Tibial nerve (tissue), 4 donors: ENCODE measurements around the gene NCR2. TPM values are rescaled to one million over a fixed set of nuclear protein-coding genes. Genes with fewer than 3 reads are reported as not detected.

Experiments
- DNase-seq, 2 donors: peaks; one replicate each; pipeline ENCODE4 v3.0.0-alpha.2; 2019; ENCODE audit warnings: low spot score in 2 of 2
- H3K27ac ChIP-seq, 4 donors: fragments of 200-600 bp; sonication (generic) in 3 of 4; one replicate each; pipeline ENCODE4 v1.5.1; 2017 to 2019; ENCODE audit warnings: mild to moderate bottlenecking in 1 of 4
- H3K27me3 ChIP-seq, 2 donors: fragments of 200-600 bp; sonication (generic) in 1 of 2; one replicate each; pipeline versions ENCODE4 v1.5.1 to v1.6.0; 2017 to 2019
- H3K36me3 ChIP-seq, 3 donors: fragments of 200-600 bp; sonication (generic); one replicate each; pipeline ENCODE4 v1.5.1; 2018 to 2019
- H3K4me1 ChIP-seq, 4 donors: fragments of 200-600 bp; sonication (generic) in 3 of 4; one replicate each; pipeline ENCODE4 v1.5.1; 2017 to 2019
- H3K4me3 ChIP-seq, 4 donors: fragments of 200-600 bp; sonication (generic) in 3 of 4; one replicate each; pipeline ENCODE4 v1.5.1; 2017 to 2019; ENCODE audit warnings: mild to moderate bottlenecking in 1 of 4, moderate library complexity in 1 of 4
- H3K9me3 ChIP-seq, 4 donors: fragments of 200-600 bp; sonication (generic) in 3 of 4; one replicate each; pipeline ENCODE4 v1.5.1; 2017 to 2019
- EP300 ChIP-seq, 2 donors: sonication (generic); formaldehyde crosslinking; IDR thresholded peaks; one replicate each; pipeline ENCODE4 v1.6.1; 2017; ENCODE audit warnings: antibody characterized with exemption in 2 of 2, mild to moderate bottlenecking in 1 of 2
- POLR2A ChIP-seq, 2 donors: fragments of 450-650 bp; IDR thresholded peaks; one replicate each; pipeline ENCODE4 v1.6.1; 2017; ENCODE audit warnings: antibody characterized with exemption in 2 of 2, mild to moderate bottlenecking in 2 of 2, moderate library complexity in 2 of 2
- WGBS, 2 donors: methylation state at CpG; one replicate each; pipeline ENCODE4 v1.1.5; 2018; 5-methylcytosine and 5-hydroxymethylcytosine counted together
- total RNA-seq, 4 donors: library from RNA; depleted of rRNA; stranded (reverse); fragments of >200 nt; gene quantifications; one replicate each; pipeline ENCODE4 v1.1.0, GENCODE V29; 2016
- TF ChIP-seq, protein P1 (sequence below), 5 experiments: fragments of 200-600 bp in 3 of 5; fragments of 450-650 bp in 2 of 5; sonication (generic) in 3 of 5; IDR thresholded peaks; one replicate each; pipeline ENCODE4 v1.5.1; 2016 to 2019; ENCODE audit warnings: antibody characterized with exemption in 5 of 5, mild to moderate bottlenecking in 3 of 5, moderate library complexity in 2 of 5

Gene NCR2
- total RNA-seq, 4 donors from 2014 or later = not detected

- H3K27ac ChIP-seq = no peak overlapping the region
- no peaks in the 10 kb centered on the region for H3K4me1 ChIP-seq
- no peak for DNase-seq
- 55 to 62% methylated on average over 3 of the region's 3 CpGs for WGBS, 2 donors
- H3K27me3 ChIP-seq = peaks cover 0 to 26% of the 10 kb centered on the region in 2 donors
- H3K36me3 ChIP-seq = no peaks in the 10 kb centered on the region
- H3K4me3 ChIP-seq = no peak overlapping the region
- no peaks in the 10 kb centered on the region for H3K9me3 ChIP-seq
- TF ChIP-seq EP300 (IDR thresholded peaks at IDR 0.05) = no peak
- no peak for TF ChIP-seq POLR2A (IDR thresholded peaks at IDR 0.05)
- TF ChIP-seq, protein P1, sequence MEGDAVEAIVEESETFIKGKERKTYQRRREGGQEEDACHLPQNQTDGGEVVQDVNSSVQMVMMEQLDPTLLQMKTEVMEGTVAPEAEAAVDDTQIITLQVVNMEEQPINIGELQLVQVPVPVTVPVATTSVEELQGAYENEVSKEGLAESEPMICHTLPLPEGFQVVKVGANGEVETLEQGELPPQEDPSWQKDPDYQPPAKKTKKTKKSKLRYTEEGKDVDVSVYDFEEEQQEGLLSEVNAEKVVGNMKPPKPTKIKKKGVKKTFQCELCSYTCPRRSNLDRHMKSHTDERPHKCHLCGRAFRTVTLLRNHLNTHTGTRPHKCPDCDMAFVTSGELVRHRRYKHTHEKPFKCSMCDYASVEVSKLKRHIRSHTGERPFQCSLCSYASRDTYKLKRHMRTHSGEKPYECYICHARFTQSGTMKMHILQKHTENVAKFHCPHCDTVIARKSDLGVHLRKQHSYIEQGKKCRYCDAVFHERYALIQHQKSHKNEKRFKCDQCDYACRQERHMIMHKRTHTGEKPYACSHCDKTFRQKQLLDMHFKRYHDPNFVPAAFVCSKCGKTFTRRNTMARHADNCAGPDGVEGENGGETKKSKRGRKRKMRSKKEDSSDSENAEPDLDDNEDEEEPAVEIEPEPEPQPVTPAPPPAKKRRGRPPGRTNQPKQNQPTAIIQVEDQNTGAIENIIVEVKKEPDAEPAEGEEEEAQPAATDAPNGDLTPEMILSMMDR (IDR thresholded peaks at IDR 0.05) = no peak
These were observed 9.5 kb downstream of the NCR2 start for GRCh38 chr6:41344876-41345275.

GRCh38 chr6:41345901-41346300 is 10.5 kb downstream of the NCR2 start:
- Histone ChIP-seq H3K36me3 (no peaks in the 10 kb centered on the region), H3K4me3 (no peak overlapping the region), H3K27ac (no peak overlapping the region), H3K9me3 (no peaks in the 10 kb centered on the region), H3K27me3 (peaks cover 0 to 26% of the 10 kb centered on the region in 2 donors), H3K4me1 (no peaks in the 10 kb centered on the region)
- TF ChIP-seq, protein P1 (IDR thresholded peaks at IDR 0.05) = no peak
- TF ChIP-seq POLR2A (IDR thresholded peaks at IDR 0.05) (no peak), EP300 (IDR thresholded peaks at IDR 0.05) (no peak)
- no peak for DNase-seq
- WGBS, 2 donors = 92% methylated on average over 8 of the region's 8 CpGs

DNA sequence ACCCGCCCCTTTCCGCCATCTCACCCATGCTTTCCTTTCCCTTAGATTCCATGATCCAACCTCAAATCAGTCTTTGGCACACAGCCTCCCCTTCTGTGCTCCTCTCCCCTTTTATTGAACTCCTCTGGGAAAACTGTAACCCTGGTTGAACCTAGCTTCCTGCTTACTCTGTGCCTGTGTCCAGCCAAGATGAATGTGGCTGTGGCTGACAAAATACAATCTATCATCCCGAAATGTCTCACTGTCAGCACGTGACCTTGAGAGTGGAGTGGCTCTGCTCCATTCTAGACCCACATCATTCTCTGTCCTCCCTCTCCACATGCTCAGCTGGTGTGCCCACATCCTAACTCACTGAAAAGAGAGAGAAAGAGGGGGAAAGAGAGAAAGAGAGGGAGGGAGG is 11.0 kb downstream of the NCR2 start:
- Histone ChIP-seq H3K4me3 (no peak overlapping the region), H3K9me3 (no peaks in the 10 kb centered on the region), H3K4me1 (no peaks in the 10 kb centered on the region), H3K27me3 (peaks cover 0 to 26% of the 10 kb centered on the region in 2 donors), H3K27ac (no peak overlapping the region), H3K36me3 (no peaks in the 10 kb centered on the region)
- 60 to 68% methylated on average over 4 of the region's 4 CpGs for WGBS, 2 donors
- no peak for DNase-seq
- TF ChIP-seq, protein P1 (IDR thresholded peaks at IDR 0.05) = no peak
- TF ChIP-seq EP300 (IDR thresholded peaks at IDR 0.05) = no peak
- no peak for TF ChIP-seq POLR2A (IDR thresholded peaks at IDR 0.05)

- Histone ChIP-seq H3K4me1 (no peaks in the 10 kb centered on the region), H3K4me3 (no peak overlapping the region), H3K36me3 (no peaks in the 10 kb centered on the region), H3K27me3 (peaks cover 0 to 26% of the 10 kb centered on the region in 2 donors), H3K27ac (no peak overlapping the region), H3K9me3 (no peaks in the 10 kb centered on the region)
- TF ChIP-seq EP300 (IDR thresholded peaks at IDR 0.05) (no peak), POLR2A (IDR thresholded peaks at IDR 0.05) (no peak)
- TF ChIP-seq, protein P1 (IDR thresholded peaks at IDR 0.05) = no peak
- 81 to 82% methylated on average over 9 of the region's 9 CpGs for WGBS, 2 donors
- no peak for DNase-seq
These were observed 12.1 kb downstream of the NCR2 start for GRCh38 chr6:41347378-41348050.

DNA sequence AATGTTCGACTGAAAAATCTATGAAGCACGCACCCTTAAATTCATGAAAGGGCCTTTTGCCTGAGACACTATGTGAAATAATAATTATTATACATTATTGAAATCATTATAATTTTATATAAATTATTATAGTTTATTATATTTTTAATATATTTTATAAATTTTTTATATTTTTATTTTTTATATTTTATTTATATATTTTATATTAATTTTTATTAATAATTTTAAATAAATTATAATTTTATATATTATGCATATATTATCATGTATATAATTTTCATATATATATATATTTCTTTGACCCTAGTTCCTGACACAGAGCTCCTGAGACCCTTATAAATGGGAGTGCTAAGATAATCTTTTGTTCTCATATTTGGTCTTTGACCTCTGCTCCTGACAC is 13.5 kb downstream of the NCR2 start:
- no peaks in the 10 kb centered on the region for H3K9me3 ChIP-seq
- TF ChIP-seq, protein P1 (IDR thresholded peaks at IDR 0.05) = no peak
- TF ChIP-seq POLR2A (IDR thresholded peaks at IDR 0.05) (no peak), EP300 (IDR thresholded peaks at IDR 0.05) (no peak)
- WGBS, 2 donors = 97 to 98% methylated on average over 2 of the region's 2 CpGs

More for the DNA sequence above, 13.5 kb downstream of the NCR2 start:
- Histone ChIP-seq H3K4me3 (no peak overlapping the region), H3K36me3 (no peaks in the 10 kb centered on the region), H3K27ac (no peak overlapping the region), H3K27me3 (peaks cover 0 to 36% of the 10 kb centered on the region in 2 donors), H3K4me1 (no peaks in the 10 kb centered on the region)
- no peak for DNase-seq
